Neural progenitor cell (in vitro differentiated cells): ENCODE measurements around the gene MUC12.

Source experiments
- EZH2 ChIP-seq: fragments of 200-600 bp; sonication (generic); IDR thresholded peaks from 2 replicates; pipeline ENCODE4 v1.6.1; 2017; ENCODE audit warnings: antibody characterized with exemption, mild to moderate bottlenecking, moderate library complexity
- EZH2phosphoT487 ChIP-seq: fragments of 200-600 bp; sonication (generic); IDR thresholded peaks from 2 replicates; pipeline ENCODE4 v1.6.1; 2017; ENCODE audit warnings: antibody characterized with exemption
- TF ChIP-seq, protein P1 (sequence below): fragments of 200-600 bp; sonication (generic); IDR thresholded peaks from 2 replicates; pipeline ENCODE4 v1.5.1; 2017; ENCODE audit warnings: antibody characterized with exemption, mild to moderate bottlenecking

DNA sequence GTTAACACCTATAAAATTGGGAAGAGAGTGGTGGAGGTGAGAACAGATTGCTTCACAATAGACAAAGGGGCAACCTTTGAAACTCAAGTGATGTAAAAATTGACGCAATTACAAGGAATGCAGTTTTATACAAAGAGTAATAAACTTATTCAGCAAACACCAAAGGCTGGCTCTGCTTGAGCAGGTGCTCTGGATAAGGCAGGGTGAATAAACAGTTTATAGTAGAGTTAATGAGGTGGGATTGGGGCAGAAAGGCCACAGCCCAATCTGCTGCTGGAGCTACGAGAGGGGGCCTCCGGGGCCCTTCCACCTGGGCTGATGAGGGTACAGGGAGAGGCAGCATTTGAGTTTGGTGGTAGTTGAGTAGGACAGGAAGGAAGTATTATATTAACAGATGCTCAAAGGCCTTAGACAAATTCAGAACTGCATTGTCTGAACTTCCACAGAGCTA, 6.0 kb downstream of the MUC12 start:
- TF ChIP-seq, protein P1, sequence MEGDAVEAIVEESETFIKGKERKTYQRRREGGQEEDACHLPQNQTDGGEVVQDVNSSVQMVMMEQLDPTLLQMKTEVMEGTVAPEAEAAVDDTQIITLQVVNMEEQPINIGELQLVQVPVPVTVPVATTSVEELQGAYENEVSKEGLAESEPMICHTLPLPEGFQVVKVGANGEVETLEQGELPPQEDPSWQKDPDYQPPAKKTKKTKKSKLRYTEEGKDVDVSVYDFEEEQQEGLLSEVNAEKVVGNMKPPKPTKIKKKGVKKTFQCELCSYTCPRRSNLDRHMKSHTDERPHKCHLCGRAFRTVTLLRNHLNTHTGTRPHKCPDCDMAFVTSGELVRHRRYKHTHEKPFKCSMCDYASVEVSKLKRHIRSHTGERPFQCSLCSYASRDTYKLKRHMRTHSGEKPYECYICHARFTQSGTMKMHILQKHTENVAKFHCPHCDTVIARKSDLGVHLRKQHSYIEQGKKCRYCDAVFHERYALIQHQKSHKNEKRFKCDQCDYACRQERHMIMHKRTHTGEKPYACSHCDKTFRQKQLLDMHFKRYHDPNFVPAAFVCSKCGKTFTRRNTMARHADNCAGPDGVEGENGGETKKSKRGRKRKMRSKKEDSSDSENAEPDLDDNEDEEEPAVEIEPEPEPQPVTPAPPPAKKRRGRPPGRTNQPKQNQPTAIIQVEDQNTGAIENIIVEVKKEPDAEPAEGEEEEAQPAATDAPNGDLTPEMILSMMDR = no peak
- TF ChIP-seq EZH2 (no peak), EZH2phosphoT487 (no peak)
